HepG2 (cell line): Measurements from ENCODE around the gene DGKB. TPM values are rescaled to one million over a fixed set of nuclear protein-coding genes. Genes with fewer than 3 reads are reported as not detected.

Source experiments
- ATAC-seq: fragments of 200-7000 bp; cut with Tn5 transposase; 3 replicates; pipeline ENCODE4 v1.9.1; 2020; ENCODE audit warnings: mild to moderate bottlenecking, moderate library complexity
- BruUV-seq: library from RNA; stranded (reverse); fragments of 400-500 nt; replicated peaks from 2 replicates; lab custom pipeline; 2021; lab: Mats Ljungman, UMichigan
- CTCF ChIA-PET: fragments of 300-600 bp; formaldehyde crosslinking; extraction: SDS; loops from one replicate; lab custom pipeline; 2021; ENCODE audit warnings: low total read pairs, inconsistent platforms, low intra/inter-chr PET ratio; lab: Yijun Ruan, JAX
- POLR2A ChIA-PET: fragments of 350-600 bp; sonication (Branson Sonifier 250); formaldehyde crosslinking; loops from one replicate; lab custom pipeline; 2020; ENCODE audit warnings: antibody characterized with exemption, inconsistent platforms; lab: Yijun Ruan, JAX
- DNase-seq: peaks from one replicate; pipeline ENCODE4 v3.0.0-alpha.2; 2015; ENCODE audit warnings: low spot score
- FAIRE-seq: peaks from 3 replicates; lab custom pipeline; 2011; peaks lifted over from hg19 to GRCh38; lab: Jason Lieb, UNC
- H2AFZ ChIP-seq: one replicate; pipeline ENCODE4 v1.6.1; 2011; ENCODE audit warnings: low read length, inconsistent platforms
- H3K27ac ChIP-seq: fragments of 300-600 bp; 3 replicates; pipeline ENCODE4 v1.8.0; 2011; ENCODE audit warnings: mixed run types, mild to moderate bottlenecking, mixed read lengths, low read length, inconsistent platforms; ENCODE audit not compliant: insufficient read depth; ENCODE audit errors: extremely low read length
- H3K27me3 ChIP-seq, 2 experiments: fragments of 200-600 bp in 1 of 2; 2 replicates in 1 of 2; 3 replicates in 1 of 2; pipeline versions ENCODE4 v1.6.0 to v1.8.0; 2011; ENCODE audit warnings: low read length in 2 of 2, mild to moderate bottlenecking in 2 of 2, moderate library complexity in 2 of 2, inconsistent platforms in 1 of 2; ENCODE audit not compliant: insufficient read depth in 2 of 2, control insufficient read depth in 1 of 2
- H3K36me3 ChIP-seq, 2 experiments: fragments of 200-600 bp in 1 of 2; replicated peaks in 1 of 2; 2 replicates in 1 of 2; 3 replicates in 1 of 2; pipeline versions ENCODE4 v1.5.1 to v1.8.0; 2011; ENCODE audit warnings: low read length in 2 of 2, inconsistent platforms in 1 of 2; ENCODE audit not compliant: insufficient read depth in 2 of 2, control insufficient read depth in 1 of 2
- H3K4me1 ChIP-seq: 2 replicates; pipeline ENCODE4 v1.5.1; 2012; ENCODE audit warnings: low read length, inconsistent platforms; ENCODE audit not compliant: insufficient read depth
- H3K4me2 ChIP-seq: 2 replicates; pipeline ENCODE4 v1.6.0; 2011; ENCODE audit warnings: low read depth, low read length, inconsistent platforms
- H3K4me3 ChIP-seq, 3 experiments: fragments of 200-600 bp in 1 of 3; sonication (generic), shearing (Covaris generic) in 1 of 3; replicated peaks in 1 of 3; 2 replicates each; pipeline ENCODE4 v1.5.1; 2011 to 2016; ENCODE audit warnings: low read length in 3 of 3, inconsistent platforms in 2 of 3, low read depth in 2 of 3, mild to moderate bottlenecking in 2 of 3, control low read depth in 1 of 3, mixed read lengths in 1 of 3; ENCODE audit not compliant: insufficient read depth in 1 of 3
- H3K79me2 ChIP-seq: one replicate; pipeline ENCODE4 v1.6.1; 2011; ENCODE audit warnings: low read length, inconsistent platforms; ENCODE audit not compliant: insufficient read depth
- H3K9ac ChIP-seq: 2 replicates; pipeline ENCODE4 v1.6.0; 2011; ENCODE audit warnings: mild to moderate bottlenecking, low read depth, low read length, inconsistent platforms; ENCODE audit not compliant: insufficient read depth
- H3K9me3 ChIP-seq: 2 replicates; pipeline ENCODE4 v1.5.1; 2012; ENCODE audit warnings: mild to moderate bottlenecking, low read length
- H4K20me1 ChIP-seq: 2 replicates; pipeline ENCODE4 v1.6.0; 2011; ENCODE audit warnings: inconsistent platforms, mild to moderate bottlenecking, low read length, moderate library complexity; ENCODE audit not compliant: insufficient read depth
- ETV5 ChIP-seq: IDR thresholded peaks from 2 replicates; pipeline ENCODE4 v1.6.1; 2018; ENCODE audit warnings: missing biosample characterization, missing genetic modification reagents, inconsistent platforms, borderline replicate concordance
- EZH2 ChIP-seq: conservative IDR thresholded peaks from 2 replicates; pipeline ENCODE4 v1.6.1; 2012; ENCODE audit warnings: mild to moderate bottlenecking, low read depth, low read length, moderate library complexity
- FOXA3 ChIP-seq: IDR thresholded peaks from 2 replicates; pipeline ENCODE4 v1.6.1; 2016; ENCODE audit warnings: missing genetic modification reagents, missing compliant biosample characterization
- KDM6A ChIP-seq: IDR thresholded peaks from 2 replicates; pipeline ENCODE4 v1.6.1; 2016; ENCODE audit warnings: low read depth
- NFIC ChIP-seq: IDR thresholded peaks from 2 replicates; pipeline ENCODE4 v1.6.1; 2012; ENCODE audit warnings: mild to moderate bottlenecking, low read length, inconsistent platforms
- NKX3-1 ChIP-seq: sonication (generic); formaldehyde crosslinking; IDR thresholded peaks from 2 replicates; pipeline ENCODE4 v1.5.0; 2020; ENCODE audit warnings: missing genetic modification reagents
- SAFB2 ChIP-seq: sonication (generic); formaldehyde crosslinking; IDR thresholded peaks from 2 replicates; pipeline ENCODE4 v1.5.1; 2020; ENCODE audit warnings: missing genetic modification reagents, low read depth, mild to moderate bottlenecking, borderline replicate concordance
- SYNCRIP ChIP-seq: fragments of 200-400 bp; formaldehyde crosslinking; IDR thresholded peaks from 2 replicates; pipeline ENCODE4 v1.6.1; 2018; ENCODE audit warnings: mild to moderate bottlenecking, low read depth, low read length; ENCODE audit not compliant: insufficient read depth
- TCF7L2 ChIP-seq: IDR thresholded peaks from 2 replicates; pipeline ENCODE4 v1.6.1; 2011; ENCODE audit warnings: mild to moderate bottlenecking, low read depth, low read length, moderate library complexity
- TEAD3 ChIP-seq: optimal IDR thresholded peaks from 2 replicates; pipeline ENCODE3; 2016; ENCODE audit warnings: borderline replicate concordance
- ZNF296 ChIP-seq: sonication (generic); formaldehyde crosslinking; conservative IDR thresholded peaks from 2 replicates; pipeline ENCODE4 v1.5.0; 2020; ENCODE audit warnings: mild to moderate bottlenecking, missing genetic modification reagents
- ZNF326 ChIP-seq: sonication (generic); formaldehyde crosslinking; IDR thresholded peaks from 2 replicates; pipeline ENCODE4 v1.4.0; 2020; ENCODE audit warnings: missing genetic modification reagents, borderline replicate concordance
- ZNF337 ChIP-seq: sonication (generic); formaldehyde crosslinking; IDR thresholded peaks from 2 replicates; pipeline ENCODE4 v1.5.1; 2020; ENCODE audit warnings: missing genetic modification reagents, low read depth, mild to moderate bottlenecking, borderline replicate concordance
- ZNF570 ChIP-seq: sonication (generic); formaldehyde crosslinking; IDR thresholded peaks from 2 replicates; pipeline ENCODE4 v1.4.0; 2020; ENCODE audit warnings: mild to moderate bottlenecking, missing genetic modification reagents, borderline replicate concordance
- ZNF737 ChIP-seq: sonication (generic); formaldehyde crosslinking; IDR thresholded peaks from 2 replicates; pipeline ENCODE4 v1.5.0; 2020; ENCODE audit warnings: missing genetic modification reagents, mild to moderate bottlenecking, borderline replicate concordance
- WGBS: methylation state at CpG from one replicate; pipeline ENCODE4 v1.1.6; 2017; ENCODE audit warnings: low lambda C conversion rate; 5-methylcytosine and 5-hydroxymethylcytosine counted together
- in situ Hi-C: cut with HindIII; loops from 2 replicates; pipeline ENCODE4 v1.10.0; 2017; ENCODE audit warnings: low pct_unique_long_range_greater_than_20kb; ENCODE audit not compliant: extremely low pct_ligation_motif_present
- intact Hi-C: fragments of 100-400 bp; cut with micrococcal nuclease; formaldehyde crosslinking; loops from one replicate; pipeline ENCODE4 v1.10.0; 2022; ENCODE audit not compliant: unreplicated experiment
- polyA plus RNA-seq, 8 experiments: library from polyadenylated mRNA; depleted of rRNA in 3 of 8; stranded (reverse) in 7 of 8; unstranded in 1 of 8; fragments of >200 nt; fragmentation: Illumina TruSeq in 4 of 8; extraction: Trizol in 4 of 8; gene quantifications; 2 replicates each; pipeline versions ENCODE4 v1.2.1 to v1.2.3, GENCODE V29; 2011 to 2016; ENCODE audit warnings: low read depth in 4 of 8, missing spikeins in 1 of 8, mixed read lengths in 1 of 8; ENCODE audit not compliant: insufficient read depth in 1 of 8
- total RNA-seq, 5 experiments: library from RNA; depleted of rRNA; stranded (reverse); fragments of >200 nt; fragmentation: Illumina TruSeq; extraction: Trizol; gene quantifications; 2 replicates each; pipeline ENCODE4 v1.2.3, GENCODE V29; 2016; ENCODE audit warnings: low read depth in 1 of 5
- TF ChIP-seq, protein P1 (sequence below): sonication (generic); formaldehyde crosslinking; IDR thresholded peaks from 2 replicates; pipeline ENCODE4 v1.4.0; 2020; ENCODE audit warnings: mild to moderate bottlenecking, missing genetic modification reagents, borderline replicate concordance
- TF ChIP-seq, protein P2 (sequence below): sonication (generic); formaldehyde crosslinking; IDR thresholded peaks from 2 replicates; pipeline ENCODE4 v1.5.1; 2020; ENCODE audit warnings: missing genetic modification reagents, mild to moderate bottlenecking, borderline replicate concordance

DGKB gene
- total and polyA plus RNA-seq, 2 of the 13 experiments (the other 11 are each of a cell fraction or from before 2014, with no cell fraction given), result not detected

DNA sequence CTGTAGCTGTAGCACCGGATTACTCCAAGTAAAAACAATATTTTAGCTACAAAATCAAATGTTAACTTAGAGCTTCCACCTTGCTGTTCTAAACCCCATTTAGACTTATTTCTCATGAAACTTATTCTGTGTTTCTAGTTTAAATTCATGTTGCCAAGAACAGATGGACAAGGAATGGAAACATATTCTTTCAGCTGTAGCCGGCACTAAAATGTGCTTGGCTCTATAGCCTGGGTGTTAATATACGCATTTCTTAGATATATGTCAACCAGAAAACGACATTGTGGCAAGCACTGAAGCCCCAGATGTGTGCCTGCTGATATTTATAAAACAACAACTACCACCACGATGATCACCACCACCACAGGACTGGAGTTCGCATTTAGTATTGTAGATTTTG lies 722.8 kb downstream of the DGKB start:
- intact Hi-C loops (no loop called here), in situ Hi-C loops (no loop called here)
- no peaks in the 10 kb centered on the region for H3K36me3 ChIP-seq
- H3K9me3 ChIP-seq, result peaks cover 88% of the 10 kb centered on the region
- no peaks in the 10 kb centered on the region for H3K79me2 ChIP-seq
- H4K20me1 ChIP-seq, result no peaks in the 10 kb centered on the region
- H3K4me2 ChIP-seq, result no peak overlapping the region
- FAIRE-seq (no peak), DNase-seq (no peak), ATAC-seq (no peak)
- ChIA-PET CTCF (no interaction called here), POLR2A (no interaction called here)
- no peak overlapping the region for H3K9ac ChIP-seq
- H3K4me1 ChIP-seq, result no peaks in the 10 kb centered on the region
- WGBS, result 21% methylated on average over 6 of the region's 6 CpGs
- no peak overlapping the region for H3K27ac ChIP-seq
- H3K4me3 ChIP-seq, result no peak overlapping the region
- no peaks in the 10 kb centered on the region for H3K27me3 ChIP-seq
- BruUV-seq, result no TSS peak
- H2AFZ ChIP-seq, result no peak overlapping the region
- TF ChIP-seq KDM6A (CRISPR knock-in tag) (no peak), TEAD3 (CRISPR knock-in tag) (no peak), TCF7L2 (no peak), SAFB2 (CRISPR knock-in tag) (no peak), SYNCRIP (no peak), FOXA3 (no peak)
- TF ChIP-seq, protein P1, sequence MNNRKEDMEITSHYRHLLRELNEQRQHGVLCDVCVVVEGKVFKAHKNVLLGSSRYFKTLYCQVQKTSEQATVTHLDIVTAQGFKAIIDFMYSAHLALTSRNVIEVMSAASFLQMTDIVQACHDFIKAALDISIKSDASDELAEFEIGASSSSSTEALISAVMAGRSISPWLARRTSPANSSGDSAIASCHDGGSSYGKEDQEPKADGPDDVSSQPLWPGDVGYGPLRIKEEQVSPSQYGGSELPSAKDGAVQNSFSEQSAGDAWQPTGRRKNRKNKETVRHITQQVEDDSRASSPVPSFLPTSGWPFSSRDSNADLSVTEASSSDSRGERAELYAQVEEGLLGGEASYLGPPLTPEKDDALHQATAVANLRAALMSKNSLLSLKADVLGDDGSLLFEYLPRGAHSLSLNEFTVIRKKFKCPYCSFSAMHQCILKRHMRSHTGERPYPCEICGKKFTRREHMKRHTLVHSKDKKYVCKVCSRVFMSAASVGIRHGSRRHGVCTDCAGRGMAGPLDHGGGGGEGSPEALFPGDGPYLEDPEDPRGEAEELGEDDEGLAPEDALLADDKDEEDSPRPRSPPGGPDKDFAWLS (CRISPR knock-in tag), result no peak
- TF ChIP-seq, all 625 proteins: peak for 0

DNA sequence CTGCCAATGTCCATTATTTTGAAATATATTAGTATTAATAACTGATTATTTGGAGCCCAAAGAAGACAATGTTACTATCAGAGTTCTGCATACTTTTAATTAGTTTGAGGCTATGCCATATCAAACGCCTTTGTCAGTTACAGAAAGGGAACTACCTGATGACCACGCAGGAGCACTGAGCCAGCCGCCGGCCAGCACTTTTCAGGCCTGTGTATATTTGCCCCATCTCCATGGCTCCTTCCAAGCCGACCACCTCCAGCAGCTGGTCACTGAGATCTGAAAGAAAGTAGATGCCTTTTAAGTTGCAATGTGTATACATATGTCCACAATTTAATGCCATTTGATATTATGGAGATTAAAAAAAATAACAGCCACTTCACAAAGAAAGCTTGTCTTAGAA lies 724.7 kb downstream of the DGKB start:
- no peak overlapping the region for H3K4me2 ChIP-seq
- H3K9ac ChIP-seq, result no peak overlapping the region
- no peak for ATAC-seq
- ChIA-PET POLR2A (no interaction called here), CTCF (no interaction called here)
- H2AFZ ChIP-seq, result no peak overlapping the region
- intact Hi-C loops, result no loop called here
- H3K36me3 ChIP-seq, result no peaks in the 10 kb centered on the region
- no peaks in the 10 kb centered on the region for H3K27me3 ChIP-seq
- no peak for DNase-seq
- H3K27ac ChIP-seq, result no peak overlapping the region
- H3K4me1 ChIP-seq, result no peaks in the 10 kb centered on the region
- no TSS peak for BruUV-seq
- peaks cover 81% of the 10 kb centered on the region for H3K9me3 ChIP-seq
- WGBS, result 49% methylated on average over 5 of the region's 5 CpGs
- FAIRE-seq, result no peak
- H3K4me3 ChIP-seq, result no peak overlapping the region
- in situ Hi-C loops, result no loop called here
- no peaks in the 10 kb centered on the region for H3K79me2 ChIP-seq
- H4K20me1 ChIP-seq, result no peaks in the 10 kb centered on the region
- TF ChIP-seq, protein P2, sequence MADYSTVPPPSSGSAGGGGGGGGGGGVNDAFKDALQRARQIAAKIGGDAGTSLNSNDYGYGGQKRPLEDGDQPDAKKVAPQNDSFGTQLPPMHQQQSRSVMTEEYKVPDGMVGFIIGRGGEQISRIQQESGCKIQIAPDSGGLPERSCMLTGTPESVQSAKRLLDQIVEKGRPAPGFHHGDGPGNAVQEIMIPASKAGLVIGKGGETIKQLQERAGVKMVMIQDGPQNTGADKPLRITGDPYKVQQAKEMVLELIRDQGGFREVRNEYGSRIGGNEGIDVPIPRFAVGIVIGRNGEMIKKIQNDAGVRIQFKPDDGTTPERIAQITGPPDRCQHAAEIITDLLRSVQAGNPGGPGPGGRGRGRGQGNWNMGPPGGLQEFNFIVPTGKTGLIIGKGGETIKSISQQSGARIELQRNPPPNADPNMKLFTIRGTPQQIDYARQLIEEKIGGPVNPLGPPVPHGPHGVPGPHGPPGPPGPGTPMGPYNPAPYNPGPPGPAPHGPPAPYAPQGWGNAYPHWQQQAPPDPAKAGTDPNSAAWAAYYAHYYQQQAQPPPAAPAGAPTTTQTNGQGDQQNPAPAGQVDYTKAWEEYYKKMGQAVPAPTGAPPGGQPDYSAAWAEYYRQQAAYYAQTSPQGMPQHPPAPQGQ (CRISPR knock-in tag), result no peak
- no peak for TF ChIP-seq ZNF337 (CRISPR knock-in tag)
- TF ChIP-seq ZNF326 (CRISPR knock-in tag), result no peak
- TF ChIP-seq ETV5, result no peak
- TF ChIP-seq ZNF570 (CRISPR knock-in tag), result no peak
- no peak for TF ChIP-seq ZNF296 (CRISPR knock-in tag)
- TF ChIP-seq NFIC, result no peak
- no peak for TF ChIP-seq NKX3-1 (CRISPR knock-in tag)
- no peak for TF ChIP-seq EZH2
- TF ChIP-seq ZNF737 (CRISPR knock-in tag), result no peak
